Epithelial cell of umbilical artery (primary cell): ENCODE measurements around the gene OR9Q1. TPM values are rescaled to one million over a fixed set of nuclear protein-coding genes. Genes with fewer than 3 reads are reported as not detected.

Experiments
- total RNA-seq: library from RNA; depleted of rRNA; stranded (reverse); fragments of >200 nt; gene quantifications from 2 replicates; pipeline ENCODE4 v1.2.3, GENCODE V29; 2014

OR9Q1 gene
- not detected in 2 replicates for total RNA-seq

GRCh38 chr11:58023435-58023931 lies at the start of gene OR9Q1:
OR9Q1 (plus strand) TSS chr11:58023881; CDS start chr11:58179445, 155,564 bp downstream.

GRCh38 chr11:58030653-58031052 lies 7.0 kb downstream of the OR9Q1 start, which contains the start of gene OR6Q1:
OR6Q1 (plus strand) TSS chr11:58030953; CDS start chr11:58030953, 0 bp downstream.

GRCh38 chr11:58125469-58125868 lies 101.8 kb downstream of the OR9Q1 start, which contains the start of gene OR9I1:
OR9I1 (minus strand) TSS chr11:58125530; CDS start chr11:58119444, 6,086 bp downstream.

GRCh38 chr11:58188770-58189169 lies 165.1 kb downstream of the OR9Q1 start, which contains the start of gene OR9Q2:
OR9Q2 (plus strand) TSS chr11:58189070; CDS start chr11:58190491, 1,421 bp downstream.

GRCh38 chr11:58204042-58204441 lies 180.4 kb downstream of the OR9Q1 start, which contains the start of gene OR1S2:
OR1S2 (minus strand) TSS chr11:58204142; CDS start chr11:58204142, 0 bp downstream.

GRCh38 chr11:58212420-58212819 lies 188.7 kb downstream of the OR9Q1 start, which contains the start of gene OR1S1:
OR1S1 (plus strand) TSS chr11:58212720.

Other genes with a start within 250 kb of the OR9Q1 start
- gene OR6Q1, start 7.1 kb downstream of the OR9Q1 start, total RNA-seq: not detected in 2 replicates
- not detected in 2 replicates for gene OR9I1, start 101.6 kb downstream of the OR9Q1 start, total RNA-seq
- gene OR9Q2, start 165.2 kb downstream of the OR9Q1 start, total RNA-seq: not detected in 2 replicates
- not detected in 2 replicates for gene OR1S2, start 180.3 kb downstream of the OR9Q1 start, total RNA-seq
- gene OR1S1, start 188.8 kb downstream of the OR9Q1 start, total RNA-seq: not detected in 2 replicates
- not detected in 2 replicates for gene OR10Q1, start 205.0 kb downstream of the OR9Q1 start, total RNA-seq
- not detected in 2 replicates for gene OR10W1, start 244.4 kb downstream of the OR9Q1 start, total RNA-seq